ENCODE data around the gene CYB5A.

The CYB5A gene

DNA sequence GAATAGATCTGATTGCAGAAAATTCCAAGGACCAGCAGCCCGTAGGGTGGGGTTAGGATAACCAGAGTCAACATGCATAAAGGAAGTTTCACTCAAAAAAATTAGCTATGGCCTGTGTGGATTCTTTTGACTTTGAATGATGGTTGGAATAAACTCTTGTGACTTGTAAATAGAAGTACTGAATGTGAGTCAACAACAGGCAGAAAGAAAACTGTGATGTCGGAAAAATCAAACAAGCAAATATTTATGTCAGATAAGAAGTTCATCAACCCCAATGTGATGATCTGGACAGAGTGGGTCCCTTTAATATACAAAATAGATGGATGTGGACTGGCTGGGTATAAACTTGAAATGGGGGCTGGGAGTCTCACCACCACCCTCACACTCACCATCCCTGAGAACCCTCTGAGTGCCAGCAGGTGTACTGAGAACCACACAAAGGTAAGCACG, 75.1 kb downstream of the CYB5A start:
- peaks cover 32% of the 10 kb centered on the region for H3K27me3 ChIP-seq (ENCODE audit: insufficient read depth, low read length)
- no peaks in the 10 kb centered on the region for H3K36me3 ChIP-seq (ENCODE audit: insufficient read depth, low read length)
- H3K4me1 ChIP-seq (ENCODE audit: control insufficient read depth, insufficient read depth, low read length, unreplicated experiment), result no peaks in the 10 kb centered on the region
- H2AFZ ChIP-seq (ENCODE audit: low read length, unreplicated experiment), result no peak overlapping the region
- H3K79me2 ChIP-seq (ENCODE audit: control insufficient read depth, insufficient read depth, low read length, unreplicated experiment), result no peaks in the 10 kb centered on the region
- no peak overlapping the region for H3K4me3 ChIP-seq (ENCODE audit: low read depth, low read length)
- no peak overlapping the region for H3K27ac ChIP-seq (ENCODE audit: low read depth, low read length)

DNA sequence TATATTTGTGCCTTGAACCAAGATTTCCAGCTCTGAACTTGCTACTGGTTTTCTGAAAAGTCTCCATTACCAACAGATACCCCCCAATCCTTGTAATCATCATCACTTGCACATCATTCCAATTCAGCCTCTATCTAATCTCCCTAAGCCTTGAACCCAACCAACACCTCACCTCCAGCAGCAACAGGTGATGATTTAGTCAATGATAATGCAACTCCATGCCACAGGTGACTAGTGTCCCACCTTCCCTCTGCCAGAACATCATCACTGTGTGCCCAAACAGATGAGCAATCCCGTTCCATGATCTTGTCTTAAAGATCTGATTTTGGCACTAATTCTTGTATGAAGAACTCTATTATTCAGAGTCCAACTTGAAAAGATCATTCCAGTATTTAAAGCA, 75.9 kb downstream of the CYB5A start:
- no peak overlapping the region for H3K27ac ChIP-seq (ENCODE audit: low read depth, low read length)

DNA sequence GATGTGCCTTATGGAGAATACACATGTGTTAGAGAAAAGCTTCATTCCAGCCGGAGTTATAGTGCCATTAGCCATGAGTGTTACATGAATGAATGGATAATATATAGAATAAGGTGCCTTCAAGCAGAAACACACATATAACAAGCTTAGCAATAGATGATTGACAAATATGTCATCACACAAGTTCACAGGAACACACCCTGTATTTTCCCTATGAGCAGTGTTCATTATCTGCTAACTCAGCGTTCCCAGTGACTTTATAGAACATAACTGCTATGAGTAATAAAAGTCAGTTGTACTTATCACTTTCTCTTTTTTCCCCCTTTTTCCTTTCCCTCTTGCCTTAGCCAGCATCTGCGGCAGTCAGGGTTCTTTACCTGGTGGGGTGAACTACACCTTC, 78.3 kb downstream of the CYB5A start:
- Histone ChIP-seq H2AFZ (ENCODE audit: low read length, unreplicated experiment) (no peak overlapping the region), H3K27me3 (ENCODE audit: insufficient read depth, low read length) (peaks cover 32% of the 10 kb centered on the region), H3K36me3 (ENCODE audit: insufficient read depth, low read length) (no peaks in the 10 kb centered on the region), H3K27ac (ENCODE audit: low read depth, low read length) (no peak overlapping the region), H3K4me1 (ENCODE audit: control insufficient read depth, insufficient read depth, low read length, unreplicated experiment) (no peaks in the 10 kb centered on the region), H3K4me3 (ENCODE audit: low read depth, low read length) (no peak overlapping the region), H3K79me2 (ENCODE audit: control insufficient read depth, insufficient read depth, low read length, unreplicated experiment) (no peaks in the 10 kb centered on the region)

More for the DNA sequence above, 75.9 kb downstream of the CYB5A start:
- no peaks in the 10 kb centered on the region for H3K4me1 ChIP-seq (ENCODE audit: control insufficient read depth, insufficient read depth, low read length, unreplicated experiment)
- no peaks in the 10 kb centered on the region for H3K36me3 ChIP-seq (ENCODE audit: insufficient read depth, low read length)
- H3K27me3 ChIP-seq (ENCODE audit: insufficient read depth, low read length), result peaks cover 32% of the 10 kb centered on the region
- H3K79me2 ChIP-seq (ENCODE audit: control insufficient read depth, insufficient read depth, low read length, unreplicated experiment), result no peaks in the 10 kb centered on the region
- no peak overlapping the region for H3K4me3 ChIP-seq (ENCODE audit: low read depth, low read length)
- no peak overlapping the region for H2AFZ ChIP-seq (ENCODE audit: low read length, unreplicated experiment)

DNA sequence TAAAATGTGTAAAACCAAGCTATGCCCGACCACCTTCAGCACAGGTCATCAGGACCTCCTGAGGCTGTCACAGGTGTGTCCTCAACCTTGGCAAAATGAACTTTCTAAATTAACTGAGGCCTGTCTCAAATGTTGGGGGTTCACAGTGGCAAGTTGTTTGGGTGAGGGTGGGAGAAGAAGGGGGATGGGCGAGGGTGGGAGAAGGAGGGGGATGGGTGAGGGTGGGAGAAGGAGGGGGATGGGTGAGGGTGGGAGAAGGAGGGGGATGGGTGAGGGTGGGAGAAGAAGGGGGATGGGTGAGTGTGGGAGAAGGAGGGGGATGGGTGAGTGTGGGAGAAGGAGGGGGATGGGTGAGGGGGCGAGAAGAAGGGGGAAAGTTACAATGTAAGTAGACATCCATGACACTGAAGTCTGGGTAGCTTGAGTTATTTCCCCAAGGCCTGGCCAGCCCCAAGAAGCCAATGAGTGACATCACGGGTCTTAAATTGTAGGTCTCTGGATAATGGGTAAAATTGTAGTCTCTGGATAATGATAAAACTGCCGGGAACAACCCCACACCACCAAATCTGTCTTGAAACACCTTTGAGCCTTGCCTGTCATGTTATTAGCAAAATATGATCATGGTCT, 87.1 kb downstream of the CYB5A start:
- H3K79me2 ChIP-seq (ENCODE audit: control insufficient read depth, insufficient read depth, low read length, unreplicated experiment), result no peaks in the 10 kb centered on the region
- H3K4me1 ChIP-seq (ENCODE audit: control insufficient read depth, insufficient read depth, low read length, unreplicated experiment), result no peaks in the 10 kb centered on the region
- H3K4me3 ChIP-seq (ENCODE audit: low read depth, low read length), result no peak overlapping the region
- H3K36me3 ChIP-seq (ENCODE audit: insufficient read depth, low read length), result no peaks in the 10 kb centered on the region
- no peak overlapping the region for H3K27ac ChIP-seq (ENCODE audit: low read depth, low read length)
- peaks cover 8% of the 10 kb centered on the region; the same call in 1 of the 2 replicates for H3K27me3 ChIP-seq (ENCODE audit: insufficient read depth, low read length)
- no peak overlapping the region for H2AFZ ChIP-seq (ENCODE audit: low read length, unreplicated experiment)

DNA sequence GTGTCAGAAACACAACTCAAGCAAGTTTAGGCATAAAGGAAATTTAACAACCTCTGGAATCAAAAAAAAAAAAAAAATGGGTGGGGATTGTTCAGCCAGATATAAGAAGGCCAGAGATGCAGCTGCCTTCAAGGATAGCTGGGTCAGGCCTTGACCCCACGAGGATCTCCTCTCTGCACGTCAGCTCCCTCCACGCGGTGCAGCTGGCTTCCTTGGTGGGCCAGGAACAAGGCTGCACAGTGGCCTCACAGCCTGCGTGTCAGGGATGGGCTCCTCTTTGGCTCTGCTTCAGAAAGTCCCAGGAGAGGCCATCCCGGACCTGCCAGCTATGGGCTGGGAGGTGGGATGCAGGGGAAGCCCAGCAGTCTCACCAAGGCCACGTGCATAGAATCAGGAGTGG, 88.0 kb downstream of the CYB5A start:
- H3K4me3 ChIP-seq (ENCODE audit: low read depth, low read length), result no peak overlapping the region
- H3K36me3 ChIP-seq (ENCODE audit: insufficient read depth, low read length), result no peaks in the 10 kb centered on the region
- no peak overlapping the region for H3K27ac ChIP-seq (ENCODE audit: low read depth, low read length)
- H3K79me2 ChIP-seq (ENCODE audit: control insufficient read depth, insufficient read depth, low read length, unreplicated experiment), result no peaks in the 10 kb centered on the region
- H2AFZ ChIP-seq (ENCODE audit: low read length, unreplicated experiment), result no peak overlapping the region
- no peaks in the 10 kb centered on the region for H3K4me1 ChIP-seq (ENCODE audit: control insufficient read depth, insufficient read depth, low read length, unreplicated experiment)
- H3K27me3 ChIP-seq (ENCODE audit: insufficient read depth, low read length), result peaks cover 8% of the 10 kb centered on the region; the same call in 1 of the 2 replicates

Data from ACC112 (cell line).